ENCODE data around the gene IVNS1ABP.
"Not testable (repeated sequence)": the region's sequence is repeated elsewhere in the genome, so short reads cannot be mapped to it uniquely, and the experiment has no call there.

Gene IVNS1ABP

DNA sequence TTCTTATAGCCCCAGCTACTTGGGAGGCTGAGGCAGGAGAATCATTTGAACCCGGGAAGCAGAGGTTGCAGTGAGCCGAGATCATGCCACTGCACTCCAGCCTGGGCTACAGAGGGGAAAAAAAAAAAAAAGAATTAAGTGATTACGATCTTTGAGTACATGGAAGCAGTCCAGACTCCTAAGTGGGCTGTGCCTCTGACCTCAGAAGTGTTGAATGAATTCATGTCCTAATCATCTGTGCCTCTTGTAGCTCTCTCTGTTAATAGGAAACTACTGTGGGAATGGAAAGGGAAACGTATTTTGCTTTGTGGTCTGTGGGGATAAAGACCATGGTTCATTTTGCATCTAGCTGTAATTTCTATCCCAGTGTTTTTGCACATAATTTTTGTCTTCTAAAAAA is 8.4 kb upstream of the IVNS1ABP start:
- DNase-seq, result no peak

DNA sequence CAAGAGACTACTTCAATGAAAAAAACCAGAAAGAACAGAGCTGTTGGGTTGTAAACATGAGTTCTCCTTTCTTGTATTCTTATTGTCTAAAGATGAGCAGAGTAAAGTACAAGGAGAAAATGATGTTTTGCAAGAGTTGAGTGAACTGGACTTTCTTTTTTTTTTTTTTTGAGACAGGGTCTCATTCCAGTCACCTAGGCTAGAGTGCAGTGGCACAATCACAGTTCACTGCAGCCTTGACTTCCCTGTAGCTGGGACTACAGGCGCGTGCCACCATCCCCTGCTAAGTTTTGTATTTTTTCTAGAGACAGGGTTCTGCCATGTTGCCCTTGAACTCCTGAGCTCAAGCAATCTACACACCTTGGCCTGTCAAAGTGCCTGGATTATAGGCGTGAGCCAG is 7.1 kb upstream of the IVNS1ABP start:
- no peak for DNase-seq

DNA sequence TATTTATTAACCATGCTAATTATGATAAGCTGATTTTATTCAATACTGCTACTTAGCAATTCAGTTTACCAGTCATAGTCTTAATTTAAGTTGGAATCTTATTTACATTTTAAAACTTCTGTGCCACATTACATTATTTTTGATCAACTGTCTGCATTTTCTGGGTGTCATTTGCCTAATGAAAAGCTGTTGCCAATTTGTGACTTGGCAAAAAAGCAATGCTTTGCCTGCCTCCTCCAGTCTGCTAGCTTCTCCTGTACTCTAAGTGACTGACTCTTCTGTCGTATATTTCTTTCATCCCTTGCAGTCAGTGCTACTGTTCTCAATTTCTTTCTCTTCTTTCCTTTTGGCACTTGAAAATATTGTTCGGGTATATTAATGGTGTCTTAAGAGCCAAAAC is 5.6 kb upstream of the IVNS1ABP start:
- DNase-seq, result no peak

DNA sequence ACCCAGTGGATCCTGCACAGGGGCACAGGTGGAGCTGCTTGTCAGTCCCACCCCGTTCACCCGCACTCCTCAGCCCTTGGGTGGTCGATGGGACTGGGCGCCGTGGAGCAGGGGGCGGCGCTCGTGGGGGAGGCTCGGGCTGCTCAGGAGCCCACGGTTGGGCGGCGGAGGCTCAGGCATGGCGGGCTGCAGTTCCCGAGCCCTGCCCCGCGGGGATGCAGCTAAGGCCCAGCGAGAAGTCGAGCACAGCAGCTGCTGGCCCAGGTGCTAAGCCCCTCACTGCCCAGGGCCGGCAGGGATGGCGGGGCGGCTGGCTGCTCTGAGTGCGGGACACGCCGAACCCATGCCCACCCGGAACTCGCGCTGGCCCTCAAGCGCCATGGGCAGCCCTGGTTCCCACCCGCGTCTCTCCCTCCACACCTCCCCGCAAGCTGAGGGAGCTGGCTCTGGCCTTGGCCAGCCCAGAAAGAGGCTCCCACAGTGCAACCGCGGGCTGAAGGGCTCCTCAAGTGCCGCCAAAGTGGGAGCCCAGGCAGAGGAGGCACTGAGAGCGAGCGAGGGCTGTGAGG is 4.7 kb upstream of the IVNS1ABP start:
- not testable (repeated sequence) for DNase-seq

DNA sequence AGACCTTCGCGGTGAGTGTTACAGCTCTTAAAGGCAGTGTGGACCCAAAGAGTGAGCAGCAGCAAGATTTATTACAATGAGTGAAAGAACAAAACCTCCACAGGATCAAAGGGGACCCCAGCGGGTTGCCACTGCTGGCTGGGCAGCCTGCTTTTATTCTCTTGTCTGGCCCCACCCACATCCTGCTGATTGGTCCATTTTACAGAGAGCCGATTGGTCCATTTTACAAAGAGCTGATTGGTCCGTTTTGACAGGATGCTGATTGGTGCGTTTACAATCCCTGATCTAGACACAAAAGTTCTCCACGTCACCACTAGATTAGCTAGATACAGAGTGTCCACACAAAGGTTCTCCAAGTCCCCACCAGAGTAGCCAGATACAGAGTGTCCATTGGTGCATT is 4.1 kb upstream of the IVNS1ABP start:
- DNase-seq, result not testable (repeated sequence)

DNA sequence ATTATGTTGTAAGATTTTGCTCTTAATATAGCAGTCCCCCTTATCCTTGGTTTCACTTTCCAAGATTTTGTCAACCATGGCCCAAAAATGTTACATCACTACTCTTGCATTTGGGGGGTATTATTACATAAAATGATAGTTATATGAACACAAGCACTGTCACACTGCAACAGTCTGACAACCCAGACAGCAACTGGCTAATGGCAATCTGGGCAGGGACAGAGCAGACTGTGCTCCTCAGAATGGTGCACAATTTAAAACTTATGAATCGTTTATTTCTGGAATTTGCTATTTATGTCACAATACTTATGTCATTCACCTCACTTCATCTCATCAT is 2.1 kb upstream of the IVNS1ABP start:
- no peak for DNase-seq

DNA sequence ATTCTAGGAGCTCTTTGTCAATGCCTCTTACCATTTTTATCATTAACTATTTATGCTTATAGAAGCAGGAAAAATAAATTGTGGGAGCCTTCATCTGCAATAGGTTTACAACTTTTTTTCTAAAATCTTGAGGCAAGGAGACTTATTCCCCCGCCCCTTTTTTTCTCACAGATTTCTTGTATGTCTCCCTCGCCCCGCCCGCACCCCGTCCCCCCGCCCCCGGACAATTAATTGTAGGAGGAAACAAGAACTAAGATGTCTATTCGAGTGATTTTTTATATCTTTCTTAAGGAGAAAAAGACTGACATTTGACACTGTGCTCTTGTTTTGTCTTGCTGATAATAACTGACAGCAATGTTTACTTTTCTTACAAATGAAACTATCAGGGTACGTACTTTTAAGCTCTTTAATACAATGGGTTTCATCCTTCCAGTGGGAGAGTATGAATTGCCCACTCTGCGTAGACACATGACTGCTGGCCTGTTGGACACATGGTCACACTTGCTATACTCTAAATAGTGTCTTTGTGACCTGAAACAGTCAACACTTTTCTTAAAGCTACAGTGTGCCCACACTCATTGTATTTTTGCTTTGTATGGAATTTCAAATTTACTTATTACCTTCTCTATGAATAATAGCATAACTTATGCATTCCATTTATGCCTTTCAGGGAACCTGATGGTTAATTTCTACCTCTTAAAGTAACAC is 1.5 kb upstream of the IVNS1ABP start:
- no peak for DNase-seq

DNA sequence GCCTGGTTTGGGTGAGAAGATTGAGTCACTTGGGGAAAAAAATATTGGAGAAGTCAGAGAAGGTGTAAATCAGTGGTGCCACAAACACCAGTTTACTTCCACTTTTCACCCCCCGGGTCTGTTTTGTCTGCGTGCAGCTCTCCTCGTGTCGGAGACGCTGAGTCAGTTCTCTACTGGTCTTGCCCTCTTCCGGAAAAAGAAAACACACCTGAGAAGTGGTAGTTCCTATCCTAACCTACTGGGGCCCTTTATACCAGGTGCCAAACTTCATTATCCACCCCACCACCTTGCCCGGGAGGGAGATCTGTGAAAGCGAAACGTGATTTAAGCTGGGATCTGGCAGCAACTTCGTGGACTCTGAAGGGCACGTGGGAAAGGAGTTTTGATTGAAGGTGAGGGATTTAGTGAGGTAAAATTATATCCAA is 855 bp upstream of the IVNS1ABP start:
- peak; percentile 16 for DNase-seq

DNA sequence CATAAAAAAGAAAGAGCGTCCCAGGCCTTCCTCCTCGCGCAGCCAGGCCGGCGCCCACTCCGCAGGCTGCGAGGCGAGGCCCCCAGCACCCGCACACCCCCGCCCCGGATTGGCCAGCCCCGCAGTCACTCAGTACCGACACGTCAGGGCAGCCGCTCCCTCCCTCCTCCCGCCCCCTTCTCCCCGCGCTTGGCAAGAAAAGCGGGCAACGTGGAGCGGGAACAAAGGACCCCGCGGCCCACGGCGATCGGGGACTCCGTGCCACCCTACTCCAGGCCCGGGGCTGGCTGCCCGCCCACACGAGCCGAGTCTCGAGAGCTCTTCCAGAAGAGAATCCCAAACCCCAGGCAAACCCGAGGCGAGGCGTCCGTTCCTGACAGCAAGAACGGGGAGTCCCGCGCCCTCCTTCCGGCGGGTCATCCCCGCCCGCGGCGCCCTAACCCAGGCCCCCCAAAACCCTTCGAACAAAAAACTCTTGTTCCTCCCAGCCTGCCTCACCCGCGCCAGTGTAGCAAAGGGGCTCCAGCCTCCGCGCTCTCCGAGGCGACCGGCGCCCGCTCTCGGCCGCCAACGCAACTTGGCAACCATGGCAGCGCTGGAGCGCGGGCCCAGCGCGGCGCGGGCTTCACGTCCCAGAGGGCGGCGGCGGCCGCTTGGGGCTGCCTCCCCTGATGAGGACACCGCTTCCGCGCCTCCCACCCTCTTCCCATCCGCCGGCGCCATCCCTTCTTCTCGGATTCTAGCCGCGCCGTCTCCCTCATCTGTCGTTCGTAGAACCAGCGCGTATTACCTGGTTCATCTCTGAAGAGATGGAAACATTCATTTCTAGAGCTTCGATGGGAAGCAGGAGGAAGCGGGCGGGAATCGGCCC is 645 bp downstream of the IVNS1ABP start:
- DNase-seq, result peak; percentile 90

DNA sequence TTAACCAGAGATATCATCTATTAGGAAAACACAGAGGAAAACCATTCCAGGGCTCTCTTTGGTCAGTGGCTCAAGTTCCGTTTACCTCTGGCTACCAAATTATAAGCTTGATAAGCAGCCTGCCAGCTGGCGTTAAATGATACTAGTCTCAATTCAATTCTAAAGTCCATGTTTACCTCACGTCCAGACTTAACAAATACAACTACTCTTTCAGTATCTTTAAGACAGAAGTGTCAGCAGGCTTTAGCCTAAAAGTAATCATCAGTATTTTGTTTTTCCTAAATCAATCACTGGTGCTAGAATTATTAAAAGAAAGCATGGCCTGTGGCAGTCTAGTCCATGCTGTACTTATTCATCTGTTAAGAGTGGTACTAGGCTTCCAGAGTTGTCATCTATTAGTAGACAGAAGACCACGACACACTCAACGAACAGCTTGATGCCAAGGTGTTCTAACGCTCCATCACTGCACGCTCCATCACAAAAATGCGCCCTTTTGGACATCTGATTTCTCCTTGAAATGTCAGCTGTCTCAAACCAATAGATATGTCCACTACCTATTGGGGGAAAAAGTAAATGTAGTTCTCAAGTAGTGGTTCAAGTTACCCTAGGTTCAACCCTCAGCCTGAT is 1.5 kb downstream of the IVNS1ABP start:
- DNase-seq, result no peak

DNA sequence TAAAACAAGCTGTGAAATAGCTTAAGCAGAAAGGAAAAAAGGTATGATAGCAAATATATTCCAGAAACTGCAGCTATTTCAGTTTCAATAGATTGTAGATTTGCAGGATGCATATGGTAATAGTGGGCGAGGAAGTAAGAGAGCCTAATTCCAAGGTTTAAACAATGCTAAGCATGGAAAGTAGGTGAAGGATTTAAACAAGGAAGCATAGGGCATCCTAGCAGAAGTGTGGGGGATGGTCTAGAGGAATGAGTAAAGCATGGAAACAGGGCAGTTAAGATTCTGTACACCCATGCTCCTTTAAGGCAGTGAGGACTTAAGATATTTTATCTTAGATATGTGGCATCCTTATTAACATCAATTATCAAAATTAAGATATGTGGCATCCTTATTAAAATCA is 2.6 kb downstream of the IVNS1ABP start:
- DNase-seq, result no peak

DNA sequence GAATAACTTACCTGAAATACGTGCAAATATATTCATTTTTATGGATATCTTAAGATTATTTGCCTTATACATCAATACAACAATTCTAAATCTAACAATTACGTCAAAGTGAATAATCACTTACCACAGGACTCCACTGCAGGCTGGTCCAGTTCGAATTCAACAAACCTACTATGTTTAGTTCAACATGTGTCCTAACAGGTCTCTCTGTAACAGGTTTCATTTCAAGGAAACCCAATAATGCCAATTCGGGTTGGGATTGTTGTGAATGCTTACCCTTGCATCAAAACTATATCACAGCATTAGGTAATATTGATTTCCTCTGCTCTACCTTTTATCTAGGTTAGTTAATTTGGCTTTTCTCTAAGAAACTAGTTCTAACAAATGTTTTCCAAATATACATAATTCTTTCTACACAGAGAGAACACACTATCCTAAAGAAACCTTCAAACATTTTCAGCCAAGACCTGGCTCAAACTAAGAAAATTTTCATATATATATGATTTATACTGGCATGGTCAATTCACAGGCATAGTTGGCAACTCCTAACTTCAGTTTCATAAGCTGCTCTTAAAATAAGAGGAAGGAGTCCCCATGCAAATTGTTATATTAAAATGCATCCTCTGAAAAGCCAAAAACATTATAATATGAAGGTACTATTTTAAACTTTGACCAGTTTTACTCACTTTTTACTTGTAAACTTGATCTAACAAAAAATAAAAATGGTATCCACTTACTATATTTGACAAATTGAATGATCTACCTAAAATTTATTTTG is 4.5 kb downstream of the IVNS1ABP start:
- no peak for DNase-seq

DNA sequence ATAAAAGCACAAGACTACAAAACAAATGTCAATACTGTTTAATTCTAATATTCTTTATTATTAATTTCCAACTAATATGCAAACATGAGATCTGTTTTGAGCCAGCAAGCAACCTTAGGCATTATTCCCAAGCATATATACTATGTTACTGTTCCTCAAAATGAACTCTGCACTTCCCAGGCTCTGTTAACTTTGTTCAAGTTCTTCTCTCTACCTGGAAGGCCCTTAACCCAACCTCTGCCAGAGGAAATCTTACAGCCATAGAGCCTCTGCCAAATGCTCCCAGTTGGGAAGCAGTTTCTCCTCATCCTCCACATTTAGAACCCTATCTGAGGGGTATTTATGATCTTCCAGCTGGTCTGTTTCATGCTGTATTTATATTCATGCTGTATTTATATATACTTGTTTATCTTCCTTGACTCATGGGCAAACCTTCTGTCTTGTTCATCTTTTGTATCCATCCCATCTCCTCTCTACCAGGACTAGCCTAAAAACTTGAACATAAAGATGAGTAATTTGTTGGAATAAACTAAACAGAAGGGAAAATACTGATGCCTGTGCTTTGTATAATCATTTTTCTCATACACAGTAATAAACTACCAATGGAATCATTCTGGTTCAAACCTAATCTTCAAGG is 5.3 kb downstream of the IVNS1ABP start:
- no peak for DNase-seq

DNA sequence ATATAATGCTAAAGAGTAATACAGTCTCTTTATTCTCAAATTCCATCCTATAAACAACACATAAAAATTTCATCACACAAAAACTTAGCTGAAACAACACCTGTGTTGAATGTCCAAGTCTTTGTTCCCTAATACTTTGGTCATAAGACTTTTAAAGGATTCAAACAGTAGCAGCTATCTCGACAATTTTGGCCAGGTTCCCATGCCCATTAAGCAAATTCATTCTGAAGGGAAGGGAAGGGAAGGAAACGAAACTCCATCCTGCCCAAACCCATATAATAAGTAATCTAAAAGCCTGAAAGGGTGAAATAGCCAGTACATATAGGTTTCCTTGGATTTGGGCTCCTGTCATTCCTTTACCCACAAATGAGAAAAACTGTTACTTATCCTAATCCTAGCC is 7.5 kb downstream of the IVNS1ABP start:
- DNase-seq, result no peak

DNA sequence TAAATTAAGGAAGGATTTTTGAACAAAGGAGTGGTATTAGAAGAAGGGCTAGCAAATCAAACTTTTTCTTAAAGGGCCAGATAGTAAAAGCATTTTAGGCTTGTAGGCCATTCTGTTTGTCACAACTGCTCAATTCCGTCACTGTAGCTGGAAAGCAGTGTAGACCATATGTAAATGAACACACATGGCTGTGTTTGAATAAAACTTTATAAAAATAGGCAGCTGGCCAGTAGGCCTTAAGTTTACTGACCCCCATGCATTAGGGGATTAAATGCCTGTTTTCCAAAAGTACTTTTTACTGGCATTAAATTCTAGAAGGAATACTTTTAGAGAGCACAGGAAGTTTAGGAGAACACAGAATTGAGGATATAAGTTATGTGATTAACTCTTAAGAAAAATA is 8.9 kb downstream of the IVNS1ABP start:
- DNase-seq, result no peak

DNA sequence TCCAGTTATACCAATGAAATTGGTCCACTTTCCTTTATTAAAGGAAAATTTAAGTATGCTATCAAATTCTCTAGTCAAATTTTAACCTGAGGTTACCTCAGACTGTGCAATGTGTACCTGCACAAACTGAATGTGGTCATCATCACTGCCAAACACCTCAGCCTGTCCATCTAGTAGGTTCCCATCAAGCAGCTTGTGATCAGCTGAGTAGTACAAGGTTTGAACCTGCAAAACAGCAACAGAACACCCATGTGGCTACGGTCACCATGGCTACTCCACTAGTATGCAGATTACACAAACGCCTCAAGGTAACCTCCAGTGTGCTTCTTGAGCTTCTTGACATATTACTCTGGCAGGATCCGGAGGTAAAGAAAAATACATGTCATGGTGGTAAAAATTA is 11.6 kb downstream of the IVNS1ABP start:
- no peak for DNase-seq

DNA sequence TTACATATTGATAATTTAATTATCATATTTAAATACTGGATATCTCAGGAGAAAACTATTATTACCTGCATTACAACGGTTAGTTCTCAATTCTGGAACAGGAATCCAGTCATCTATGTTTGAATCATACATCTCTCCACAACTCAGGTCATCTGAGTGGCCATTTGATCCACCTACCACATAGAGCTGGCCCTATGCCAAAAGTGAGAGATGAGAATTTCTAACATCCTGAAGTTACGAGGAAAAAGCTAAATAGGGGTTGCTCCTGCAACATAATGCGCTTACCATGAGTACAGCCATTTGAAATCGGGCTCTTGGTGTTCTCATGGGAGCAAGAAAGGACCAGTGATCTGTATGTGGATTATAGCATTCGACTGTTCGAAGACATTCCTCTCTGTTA is 16.9 kb downstream of the IVNS1ABP start:
- DNase-seq, result no peak

DNA sequence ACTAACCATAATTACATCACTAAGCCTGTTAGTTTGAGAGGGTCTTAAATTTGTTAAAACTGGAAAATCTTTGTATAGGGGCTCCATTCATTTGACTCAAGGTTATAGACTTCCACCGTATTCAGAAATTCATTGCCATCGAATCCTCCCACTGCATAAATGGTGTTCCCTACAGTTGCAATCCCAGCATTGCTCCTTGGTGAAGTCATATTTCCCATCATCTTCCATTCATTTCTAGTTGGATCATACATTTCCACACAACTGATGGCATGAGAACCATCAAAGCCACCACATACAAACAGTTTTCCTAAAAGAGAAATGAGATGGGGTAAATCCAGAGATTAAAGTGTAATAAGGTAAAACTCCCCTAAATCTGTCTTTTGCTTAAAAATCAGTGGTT is 19.1 kb downstream of the IVNS1ABP start:
- no peak for DNase-seq

DNA sequence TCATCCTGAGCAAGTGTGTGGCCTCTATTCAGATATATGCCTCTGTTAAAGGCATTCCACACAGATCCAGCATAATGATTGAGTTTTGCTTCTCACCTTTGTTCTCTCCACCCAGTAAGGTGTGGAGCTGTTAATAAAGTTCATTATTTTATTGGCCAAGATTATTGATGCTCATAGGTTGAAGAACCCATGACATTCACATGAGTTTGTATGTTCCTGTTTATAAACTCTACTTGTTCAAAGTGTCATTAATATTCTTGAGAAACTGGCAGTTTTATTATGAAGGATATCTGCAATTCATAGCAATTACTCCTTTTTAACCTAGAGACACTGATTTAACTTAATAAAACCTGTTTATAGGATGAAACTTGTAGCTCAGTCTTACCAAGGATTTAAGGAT is 22.0 kb downstream of the IVNS1ABP start:
- no peak for DNase-seq

DNA sequence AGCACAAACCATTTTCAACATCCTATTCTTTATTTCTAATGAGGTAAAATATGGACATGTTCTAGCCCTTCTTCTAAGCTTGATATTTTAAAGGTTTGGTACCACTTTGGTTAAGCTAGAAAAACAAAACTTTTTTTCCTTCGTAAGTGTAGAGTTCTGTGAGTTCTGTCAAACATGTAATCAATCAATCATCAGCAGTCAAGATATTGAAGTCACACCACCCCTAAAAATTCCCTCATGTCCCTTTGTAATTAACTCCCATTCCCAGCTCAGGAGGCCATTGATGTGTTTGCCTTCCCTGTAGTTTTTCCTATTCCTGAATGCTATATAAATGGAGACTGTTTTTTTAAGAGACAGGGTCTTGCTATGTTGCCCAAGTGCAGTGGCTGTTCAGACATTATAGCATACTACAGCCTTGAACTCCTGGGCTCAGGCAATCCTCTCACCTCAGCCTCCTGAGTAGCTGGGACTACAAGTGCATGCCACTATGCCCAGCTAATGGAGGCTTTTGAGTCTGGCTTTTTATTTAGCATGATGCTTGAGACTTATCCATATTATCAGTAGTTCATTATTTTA is 23.0 kb downstream of the IVNS1ABP start:
- no peak for DNase-seq

DNA sequence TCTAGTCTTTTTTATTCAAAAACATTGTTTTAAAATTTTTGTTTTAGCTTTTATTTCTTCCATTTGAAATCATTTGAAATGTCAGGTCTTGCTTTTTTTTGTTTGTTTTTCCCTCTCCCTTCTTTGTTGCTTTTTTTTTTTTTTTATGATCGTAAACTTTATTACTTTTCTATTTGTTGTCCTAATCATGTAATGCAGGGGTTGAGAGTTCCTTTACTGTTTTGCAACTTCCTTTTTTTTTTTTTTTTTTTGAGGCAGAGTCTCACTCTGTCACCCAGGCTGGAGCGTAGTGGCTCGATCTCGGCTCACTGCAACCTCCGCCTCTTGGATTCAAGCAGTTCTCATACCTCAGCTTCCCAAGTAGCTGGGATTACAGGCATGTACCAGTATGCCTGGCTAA is 24.8 kb downstream of the IVNS1ABP start:
- no peak for DNase-seq

DNA sequence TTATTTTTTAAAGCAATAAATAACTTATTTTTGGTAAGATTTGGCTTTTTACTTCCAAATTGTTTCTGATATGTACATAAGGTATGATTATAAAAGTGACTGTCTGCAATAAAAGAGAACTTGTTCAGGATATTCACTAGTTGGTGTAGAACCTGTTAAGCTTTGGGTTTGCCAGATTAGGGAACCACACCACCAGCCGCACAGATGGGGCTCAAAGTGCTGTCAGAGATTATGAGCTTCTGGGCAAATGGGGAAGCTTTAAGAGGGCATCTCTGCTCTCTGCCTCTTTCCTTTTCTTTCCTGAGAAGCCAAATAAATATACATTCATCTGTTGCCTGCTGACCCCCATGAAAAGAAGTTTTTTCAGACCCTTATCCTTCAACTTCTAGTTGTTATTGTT is 25.4 kb downstream of the IVNS1ABP start:
- DNase-seq, result no peak
